Liver (tissue), 3 donors: ENCODE data around the gene CDKN1A.

ENCODE experiments used
- CTCF ChIP-seq: fragments of 150-350 bp; IDR thresholded peaks from 2 replicates; pipeline ENCODE4 v1.5.1; 2017; ENCODE audit warnings: improper control_type of control experiment, low read depth, low read length; ENCODE audit not compliant: missing input control
- FOXA1 ChIP-seq: IDR thresholded peaks from 2 replicates; pipeline ENCODE4 v1.6.1; 2016; ENCODE audit warnings: antibody characterized with exemption
- RAD21 ChIP-seq, 2 donors: IDR thresholded peaks; 2 replicates each; pipeline ENCODE4 v1.6.1; 2016; ENCODE audit warnings: antibody characterized with exemption in 2 of 2, mild to moderate bottlenecking in 2 of 2
- TAF1 ChIP-seq: conservative IDR thresholded peaks from 2 replicates; pipeline ENCODE4 v1.6.1; 2016; ENCODE audit warnings: antibody characterized with exemption, mild to moderate bottlenecking
- donor health status: healthy.
- donor health status: healthy.

GRCh38 chr6:36694616-36695015, 16.1 kb downstream of the CDKN1A start:
- no peak for TF ChIP-seq CTCF
- no peak for TF ChIP-seq RAD21 (IDR thresholded peaks at IDR 0.05)
- no peak for TF ChIP-seq FOXA1
- TF ChIP-seq TAF1, result no peak
